Activated CD4-positive, alpha-beta T cell treated with anti-CD3 and anti-CD28 coated beads, Interleukin-2, amount 50 U/mL, for 16 hours (primary cell): Measurements from ENCODE around the gene NHERF1.

Experiments
- DNase-seq: peaks from one replicate; pipeline ENCODE4 v3.0.0-alpha.2; 2020

Gene NHERF1

DNA sequence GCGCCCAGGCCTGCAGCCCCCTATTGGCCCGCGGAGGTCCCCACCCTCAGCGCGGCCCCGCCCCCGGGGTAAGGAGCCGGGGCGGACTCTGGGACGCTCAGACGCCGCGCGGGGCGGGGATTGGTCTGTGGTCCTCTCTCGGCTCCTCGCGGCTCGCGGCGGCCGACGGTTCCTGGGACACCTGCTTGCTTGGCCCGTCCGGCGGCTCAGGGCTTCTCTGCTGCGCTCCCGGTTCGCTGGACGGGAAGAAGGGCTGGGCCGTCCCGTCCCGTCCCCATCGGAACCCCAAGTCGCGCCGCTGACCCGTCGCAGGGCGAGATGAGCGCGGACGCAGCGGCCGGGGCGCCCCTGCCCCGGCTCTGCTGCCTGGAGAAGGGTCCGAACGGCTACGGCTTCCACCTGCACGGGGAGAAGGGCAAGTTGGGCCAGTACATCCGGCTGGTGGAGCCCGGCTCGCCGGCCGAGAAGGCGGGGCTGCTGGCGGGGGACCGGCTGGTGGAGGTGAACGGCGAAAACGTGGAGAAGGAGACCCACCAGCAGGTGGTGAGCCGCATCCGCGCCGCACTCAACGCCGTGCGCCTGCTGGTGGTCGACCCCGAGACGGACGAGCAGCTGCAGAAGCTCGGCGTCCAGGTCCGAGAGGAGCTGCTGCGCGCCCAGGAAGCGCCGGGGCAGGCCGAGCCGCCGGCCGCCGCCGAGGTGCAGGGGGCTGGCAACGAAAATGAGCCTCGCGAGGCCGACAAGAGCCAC, at the start of gene NHERF1:
Gene NHERF1, plus strand, starts transcription at position 100 of the 750 bp plus-strand sequence. Its CDS starts 219 bp downstream, at position 319.
- peak; percentile 95 for DNase-seq

DNA sequence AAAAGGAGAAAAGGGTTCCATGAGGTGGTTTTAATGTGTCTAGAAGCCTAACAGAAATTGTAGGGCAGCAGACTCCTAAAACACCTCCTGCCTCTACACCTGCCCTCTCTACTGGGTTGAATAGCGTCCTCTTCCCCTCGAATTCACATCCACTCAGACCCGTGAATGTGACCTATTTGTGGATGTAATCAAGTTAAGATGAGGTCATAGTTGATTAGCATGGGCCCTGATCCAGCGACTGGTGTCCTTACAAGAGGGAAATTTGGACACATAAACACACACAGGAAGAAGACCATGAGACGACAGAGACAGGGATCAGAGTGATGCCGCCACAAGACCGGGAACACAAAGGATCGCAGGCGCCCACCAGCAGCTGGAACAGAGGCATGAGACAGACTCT, 49.2 kb upstream of the NHERF1 start:
- no peak for DNase-seq

DNA sequence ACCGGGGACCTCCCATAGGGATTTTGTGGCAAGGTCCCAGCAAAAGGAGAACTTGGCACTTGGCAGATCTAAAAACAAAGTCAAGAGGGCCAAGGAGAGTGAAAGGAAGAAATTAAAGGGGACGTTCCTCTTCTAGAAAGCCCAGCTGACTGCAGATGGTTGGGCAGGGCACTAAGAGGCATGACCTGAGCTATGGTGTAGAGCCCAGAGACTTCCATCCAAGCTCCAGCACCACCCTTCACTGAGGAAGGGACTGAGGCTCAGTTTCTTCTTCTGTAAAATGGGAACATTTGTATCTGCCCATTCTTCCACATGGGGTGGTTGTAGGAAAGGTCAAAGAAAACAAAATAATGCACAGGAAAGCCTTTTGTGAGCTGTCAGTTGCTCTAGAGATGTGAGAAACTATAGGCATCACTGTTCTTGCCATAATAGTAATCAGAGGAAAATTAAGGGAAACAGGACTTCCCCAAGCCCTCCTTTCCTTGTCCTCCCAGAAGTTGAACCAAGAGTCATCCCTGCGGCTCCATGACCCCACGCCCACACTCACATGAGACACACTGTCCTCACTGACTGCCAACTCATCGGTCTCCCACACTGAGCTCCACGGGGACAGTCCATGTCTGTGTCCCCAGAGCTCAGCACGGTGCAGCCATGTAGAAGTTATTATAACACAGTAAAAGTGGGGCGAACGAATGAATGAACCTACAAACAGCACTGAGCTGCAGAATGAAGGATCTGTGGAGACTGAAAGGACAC, 46.1 kb upstream of the NHERF1 start:
- no peak for DNase-seq

DNA sequence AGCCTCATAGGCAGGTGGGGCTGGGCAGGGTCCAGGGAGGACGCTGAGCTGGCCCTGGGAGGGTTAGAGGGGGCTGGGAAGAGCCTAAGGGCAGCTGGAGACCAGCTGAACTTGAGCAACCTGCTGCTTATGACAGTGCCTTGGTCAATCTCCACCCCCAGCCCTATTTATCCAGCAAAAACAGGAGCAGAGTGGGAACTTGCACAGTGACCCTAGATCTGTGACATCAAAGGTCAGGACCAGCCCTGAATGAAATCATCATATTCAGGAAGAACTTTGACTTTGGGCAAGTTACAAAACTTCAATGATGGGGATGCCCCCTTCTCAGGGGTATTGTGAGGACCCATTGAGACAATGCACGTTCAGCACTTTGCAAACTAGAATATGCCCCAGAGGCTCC, 45.1 kb upstream of the NHERF1 start:
- no peak for DNase-seq

DNA sequence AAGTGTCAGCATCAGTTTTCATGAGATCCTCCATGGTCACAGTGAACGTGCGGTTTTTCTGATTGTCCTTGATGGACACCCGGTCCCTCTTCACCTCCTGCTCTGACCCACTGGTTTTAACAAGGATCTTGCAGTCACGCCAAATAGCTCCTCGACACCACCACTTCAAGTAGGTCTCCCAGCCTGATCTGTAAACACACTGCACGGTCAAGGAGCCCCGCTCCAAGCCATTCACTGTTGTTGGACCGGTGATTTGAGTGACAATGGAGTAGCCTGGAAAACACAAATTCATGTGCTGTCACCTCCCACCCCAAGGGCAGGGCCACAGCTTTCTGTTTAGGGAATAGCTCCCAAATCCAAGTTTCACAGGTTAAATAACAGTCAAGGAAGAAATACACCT, 43.9 kb upstream of the NHERF1 start:
- DNase-seq = no peak

DNA sequence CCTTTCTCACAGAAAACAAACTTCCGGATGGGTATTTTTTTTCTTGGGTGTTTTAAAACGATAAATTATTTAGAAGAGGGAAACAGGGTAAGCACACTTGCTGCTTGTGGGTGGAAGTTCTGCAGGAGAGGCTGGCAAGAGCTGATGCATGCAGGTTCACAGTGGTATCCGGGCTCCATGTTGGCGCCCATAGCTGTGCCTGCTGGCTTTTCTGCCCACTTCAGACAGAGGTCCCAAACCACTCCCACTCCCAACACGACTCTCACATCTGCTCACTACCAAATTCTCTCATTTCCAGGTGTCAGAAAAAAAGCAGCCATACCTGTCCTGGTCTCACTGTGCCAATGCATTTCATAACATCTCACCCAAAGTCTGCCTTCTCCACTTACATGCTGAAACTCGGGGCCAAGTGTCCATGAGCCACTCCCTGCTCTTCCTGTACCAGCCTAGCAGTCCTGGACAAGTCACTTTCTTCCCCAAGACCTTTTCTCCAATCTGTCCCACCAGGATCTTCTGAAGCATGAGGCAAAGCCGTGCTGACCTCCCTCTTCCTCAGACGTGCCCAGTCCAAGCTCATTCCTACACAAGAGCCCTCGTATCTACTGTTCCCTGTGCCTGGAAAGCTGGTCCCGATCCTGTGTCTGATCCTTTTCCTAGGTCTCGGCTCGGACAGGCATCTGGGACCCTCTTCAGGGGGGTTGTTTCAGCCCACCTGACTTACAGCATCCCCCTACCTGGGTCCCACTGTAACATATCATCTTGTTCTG, 37.2 kb upstream of the NHERF1 start:
- DNase-seq = no peak

DNA sequence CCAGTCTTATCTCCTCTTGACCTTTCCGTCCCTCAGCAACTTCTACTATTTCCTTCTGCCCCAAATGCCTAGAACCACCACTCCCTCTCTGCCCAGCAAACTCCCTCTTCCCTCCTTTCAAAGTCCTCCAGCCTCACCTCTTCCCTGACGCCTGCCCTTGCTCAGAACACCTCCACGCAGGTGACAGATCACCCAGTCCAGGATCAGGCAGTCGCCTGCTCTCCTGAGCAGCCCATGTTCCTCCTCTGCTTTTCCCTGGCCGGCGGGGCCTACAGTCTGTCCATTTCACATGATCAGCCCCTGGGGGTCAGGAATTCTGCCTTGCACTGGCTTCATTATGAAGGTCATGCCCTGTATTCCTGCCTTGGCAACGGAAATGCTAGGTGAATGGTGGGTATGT, 36.1 kb upstream of the NHERF1 start:
- no peak for DNase-seq

DNA sequence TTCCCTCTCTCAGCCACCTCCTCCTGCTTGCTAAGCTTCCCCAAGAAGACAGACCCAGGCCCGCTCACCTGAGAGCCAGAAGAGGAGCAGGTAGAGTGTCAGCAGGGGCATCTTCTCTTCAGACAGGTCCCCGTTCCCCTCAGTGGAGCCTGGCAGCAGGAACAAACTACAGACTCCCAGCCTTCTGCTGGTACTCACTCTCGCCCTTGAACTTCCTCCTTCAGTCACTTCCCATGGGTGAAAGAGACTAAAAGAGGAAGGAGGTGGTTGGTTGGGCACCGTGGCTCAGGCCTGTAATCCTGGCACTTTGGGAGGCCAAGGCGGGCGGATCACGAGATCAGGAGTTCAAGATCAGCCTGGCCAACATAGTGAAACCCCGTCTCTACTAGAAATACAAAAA, 35.7 kb upstream of the NHERF1 start, which contains the start of gene CD300LF:
Gene CD300LF, minus strand, starts transcription at position 168 of the 400 bp plus-strand sequence. Its CDS starts 57 bp downstream, at position 111.
- DNase-seq = no peak

DNA sequence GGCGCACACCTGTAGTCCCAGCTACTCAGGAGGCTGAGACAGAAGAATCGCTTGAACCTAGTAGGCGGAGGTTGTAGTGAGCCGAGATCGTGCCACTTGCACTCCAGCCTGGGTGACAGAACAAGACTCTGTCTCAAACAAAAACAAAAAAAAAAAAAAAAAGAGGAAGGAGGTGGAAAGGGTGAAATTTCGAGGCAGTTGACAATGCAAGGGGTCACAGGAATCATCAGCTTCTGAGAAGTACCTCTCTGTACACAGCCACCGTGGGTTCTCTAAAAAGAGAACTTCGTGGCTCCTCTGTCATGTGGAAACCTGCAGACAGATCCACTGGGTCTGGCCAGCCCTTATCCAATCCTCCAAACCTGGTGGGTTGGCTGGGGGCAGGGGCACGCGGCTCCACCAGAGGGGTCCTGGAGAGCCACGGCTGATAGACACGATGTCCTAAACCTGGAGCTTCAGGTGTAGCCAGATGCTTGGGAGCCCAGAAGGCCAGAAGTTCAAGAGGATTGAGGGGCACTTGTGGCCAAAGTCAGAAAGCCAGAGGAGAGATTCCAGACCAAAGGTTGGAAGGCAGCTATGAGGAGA, 35.2 kb upstream of the NHERF1 start:
- DNase-seq = no peak

DNA sequence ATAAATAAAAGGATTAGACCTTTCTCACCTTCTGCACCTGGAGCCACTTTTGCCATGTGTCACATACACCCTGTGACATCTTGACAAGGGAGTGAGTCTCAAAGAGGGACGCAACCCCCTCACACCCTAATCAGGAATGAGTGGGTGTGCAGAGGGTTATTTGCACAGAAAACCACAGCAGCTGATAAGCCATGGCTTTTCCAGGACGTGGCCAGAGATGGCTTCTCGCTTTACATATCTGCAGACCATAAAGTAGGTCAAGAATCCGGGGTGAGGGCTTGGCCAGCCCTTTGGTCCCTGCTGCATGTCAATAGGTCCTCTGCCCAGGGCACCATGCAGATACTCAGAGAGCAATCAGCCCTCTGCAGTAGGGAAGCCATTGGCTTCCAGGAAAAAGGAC, 33.3 kb upstream of the NHERF1 start:
- DNase-seq = no peak

DNA sequence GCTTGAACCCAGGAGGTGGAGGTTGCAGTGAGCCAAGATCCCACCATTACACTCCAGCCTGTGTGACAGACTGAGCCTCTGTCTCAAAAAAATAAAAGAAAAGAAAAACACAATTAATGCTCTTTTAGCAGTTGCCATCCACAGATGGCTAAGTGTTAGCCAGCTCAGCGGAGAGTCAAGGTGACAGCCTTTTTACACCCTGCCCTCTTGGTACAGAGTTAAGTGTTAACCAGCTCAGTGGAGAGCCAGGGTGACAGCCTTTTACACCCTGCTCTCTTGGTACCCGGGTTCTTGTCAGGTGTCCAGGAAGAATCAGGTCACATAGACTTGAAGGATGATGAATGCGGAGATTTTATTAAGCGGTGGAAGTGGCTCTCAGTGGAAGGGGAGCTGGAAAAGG, 27.9 kb upstream of the NHERF1 start:
- DNase-seq = no peak

DNA sequence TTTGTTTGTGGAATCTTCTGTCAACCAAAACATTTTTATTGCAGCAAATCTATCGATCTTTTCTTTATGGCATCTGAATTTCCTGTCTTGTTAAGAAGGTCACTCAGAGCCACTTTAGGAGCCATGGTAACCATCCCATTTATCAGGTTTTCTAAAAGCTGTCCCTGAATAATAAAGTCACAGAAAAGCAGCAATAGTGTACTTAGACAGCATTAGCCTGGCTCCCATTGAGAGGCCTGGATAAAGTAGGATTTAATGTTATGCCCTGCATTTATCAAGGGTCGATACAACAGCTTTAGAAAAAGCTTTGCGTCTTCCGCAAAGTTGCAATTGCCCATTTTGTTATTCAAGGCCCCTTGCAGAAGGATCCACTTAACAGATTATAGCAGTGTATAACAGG, 25.6 kb upstream of the NHERF1 start:
- no peak for DNase-seq

DNA sequence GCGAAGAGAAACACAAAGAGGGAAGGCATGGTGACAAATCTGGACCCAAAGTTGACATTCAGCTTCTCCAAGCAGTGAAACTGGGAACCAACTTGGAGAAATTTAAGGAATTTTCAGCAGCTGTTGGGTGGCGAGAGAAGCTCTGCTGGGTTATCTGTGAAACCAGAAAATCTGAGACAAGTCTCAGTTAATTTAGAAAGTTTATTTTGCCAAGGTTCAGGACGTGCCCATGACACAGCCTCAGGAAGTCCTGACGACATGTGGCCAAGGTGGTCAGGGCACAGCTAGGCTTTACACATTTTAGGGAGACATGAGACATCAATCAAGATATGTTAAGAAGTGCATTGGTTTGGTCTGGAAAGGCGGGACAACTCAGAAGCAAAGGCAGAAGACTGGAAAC, 24.5 kb upstream of the NHERF1 start:
- DNase-seq = no peak

DNA sequence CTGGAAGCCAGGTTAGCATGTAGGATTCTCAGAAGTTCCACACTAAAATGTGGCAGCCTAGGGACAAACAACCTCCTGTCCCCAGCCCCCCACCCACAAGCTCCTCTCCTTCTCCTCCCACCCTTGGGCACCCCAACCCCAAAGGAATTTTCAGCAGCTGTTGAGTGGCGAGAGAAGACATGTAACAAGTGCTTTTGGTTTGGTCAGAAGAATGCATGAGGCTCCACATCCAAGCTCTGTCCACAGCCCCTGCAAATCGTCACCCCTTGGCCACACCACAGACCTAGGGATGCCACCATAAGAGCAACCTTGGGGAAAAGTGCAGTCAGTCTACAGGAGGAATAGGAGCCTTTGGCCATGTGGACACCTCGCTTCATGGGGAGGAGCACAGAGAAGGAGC, 23.3 kb upstream of the NHERF1 start:
- DNase-seq = no peak

DNA sequence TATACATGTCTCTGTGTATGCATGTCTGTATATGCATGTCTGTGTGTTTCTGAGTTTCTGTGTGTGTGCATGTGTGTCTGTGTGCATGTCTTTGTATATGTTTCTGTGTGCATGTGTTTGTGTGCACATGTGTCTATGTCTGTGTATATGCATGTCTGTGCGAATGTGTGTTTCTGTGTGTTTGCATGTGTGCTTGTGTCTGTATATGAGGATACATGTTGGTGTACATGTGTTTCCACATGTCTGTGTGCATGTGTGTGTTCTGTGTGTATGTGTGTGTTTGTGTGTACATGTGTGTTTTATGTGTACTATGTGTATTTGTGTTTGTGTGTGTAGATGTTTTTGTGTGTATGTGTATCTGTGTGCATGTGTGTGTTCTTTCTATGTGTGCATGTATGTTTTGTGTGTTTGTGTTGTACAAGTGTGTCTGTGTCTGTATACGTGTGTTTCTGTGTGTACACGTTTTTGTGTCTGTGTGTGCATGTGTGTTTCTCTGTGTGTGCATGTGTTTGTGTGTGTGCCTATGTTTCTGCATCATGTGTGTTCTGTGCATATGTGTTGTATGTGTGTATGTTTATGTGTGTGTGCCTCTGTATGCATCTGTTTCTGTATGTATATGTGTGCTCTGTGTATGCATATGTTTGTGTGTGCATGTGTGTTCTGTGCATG, 20.3 kb upstream of the NHERF1 start:
- no peak for DNase-seq

DNA sequence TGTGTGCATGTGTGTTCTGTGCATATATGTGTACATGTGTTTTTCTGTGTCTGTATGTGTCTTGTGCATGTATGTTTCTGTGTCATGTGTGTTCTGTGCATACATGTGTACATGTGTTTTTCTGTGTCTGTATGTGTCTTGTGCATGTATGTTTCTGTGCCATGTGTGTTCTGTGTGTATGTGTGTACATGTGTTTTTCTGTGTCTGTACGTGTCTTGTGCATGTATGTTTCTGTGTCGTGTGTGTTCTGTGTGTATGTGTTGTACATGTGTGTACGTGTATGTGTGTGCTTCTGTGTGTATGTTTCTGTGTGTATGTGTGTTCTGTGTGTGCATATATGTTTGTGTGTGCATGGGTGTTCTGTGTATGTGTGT, 19.7 kb upstream of the NHERF1 start:
- DNase-seq = no peak

DNA sequence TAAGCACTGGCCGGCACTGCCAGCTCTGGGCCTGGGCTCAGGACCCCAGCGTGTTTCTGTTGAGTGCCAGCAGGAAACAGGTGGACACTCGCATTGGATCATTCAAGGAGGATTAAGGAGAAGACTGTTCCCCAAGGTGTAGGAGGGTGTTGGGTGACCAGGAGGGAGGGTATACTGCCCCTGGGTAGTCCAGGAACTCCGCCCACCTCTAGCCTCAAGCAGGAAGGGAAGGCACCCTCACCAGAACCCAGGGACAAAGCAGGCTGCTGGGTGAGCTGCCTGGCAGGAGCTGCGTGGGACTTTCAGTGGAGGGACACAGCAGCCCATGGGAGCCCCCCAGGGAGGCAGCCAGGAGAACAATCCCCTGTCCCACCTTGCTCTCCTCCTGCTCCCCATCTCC, 19.1 kb upstream of the NHERF1 start:
- DNase-seq = no peak

DNA sequence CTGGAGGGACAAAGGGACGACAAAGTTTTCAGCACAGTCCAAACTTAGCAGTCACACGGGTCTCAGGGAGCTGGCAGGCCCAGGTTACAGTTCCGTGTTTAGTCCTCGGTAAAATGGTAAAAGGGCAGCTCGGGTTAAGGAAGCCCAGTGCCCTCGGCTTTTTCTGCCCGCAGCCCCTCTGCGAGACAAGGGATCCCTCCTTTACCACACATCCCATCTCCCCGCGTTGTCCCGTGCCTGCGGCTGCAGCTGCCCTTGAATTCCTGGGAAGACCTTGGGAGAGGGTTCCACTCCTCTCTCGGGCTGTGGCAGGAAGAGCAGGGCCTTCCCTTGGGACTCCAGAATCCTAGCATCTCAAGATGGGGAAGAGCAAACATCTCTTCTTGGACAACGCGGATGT, 18.6 kb upstream of the NHERF1 start:
- no peak for DNase-seq

DNA sequence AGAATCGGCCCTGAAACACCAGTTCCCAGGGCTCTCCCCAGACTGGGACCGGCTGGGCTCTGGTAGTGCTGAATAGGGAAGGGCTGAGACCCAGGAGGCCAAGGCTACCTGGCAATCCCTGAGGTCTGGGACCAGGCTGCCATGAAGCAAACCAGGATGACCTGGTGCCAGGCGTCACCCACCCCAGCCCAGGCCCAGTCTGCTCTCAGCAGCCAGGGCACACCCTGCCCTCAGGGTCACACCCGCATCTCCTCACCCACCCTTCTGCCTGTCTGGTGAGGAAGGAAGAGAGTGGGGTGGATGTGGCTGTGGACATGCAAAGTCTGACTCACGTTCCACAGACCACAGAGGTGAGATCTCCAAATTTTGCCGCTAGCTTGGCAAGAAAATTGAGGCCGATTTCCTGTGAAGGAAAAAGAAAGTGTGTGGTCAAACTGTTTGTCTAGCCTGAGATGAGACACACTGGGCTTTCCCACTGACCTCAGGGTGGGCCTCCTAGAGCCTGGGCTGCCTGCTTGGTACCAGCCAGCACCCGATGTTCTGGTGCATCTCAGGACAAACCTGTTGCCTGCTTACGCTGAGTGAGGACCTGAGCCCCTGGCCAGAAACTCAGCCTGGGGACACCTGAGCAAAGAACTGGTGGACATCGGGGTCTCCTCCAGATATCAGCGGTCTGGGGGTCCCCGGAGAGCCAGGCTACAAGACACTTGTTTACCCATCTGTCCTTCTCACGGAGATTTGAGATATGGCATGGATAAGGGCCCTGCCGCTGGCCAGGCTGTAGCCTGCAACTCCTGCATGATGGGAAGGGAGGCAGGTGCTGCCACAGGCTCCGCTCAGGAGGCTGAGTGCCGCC, 17.7 kb upstream of the NHERF1 start:
- peak; percentile 84 for DNase-seq

DNA sequence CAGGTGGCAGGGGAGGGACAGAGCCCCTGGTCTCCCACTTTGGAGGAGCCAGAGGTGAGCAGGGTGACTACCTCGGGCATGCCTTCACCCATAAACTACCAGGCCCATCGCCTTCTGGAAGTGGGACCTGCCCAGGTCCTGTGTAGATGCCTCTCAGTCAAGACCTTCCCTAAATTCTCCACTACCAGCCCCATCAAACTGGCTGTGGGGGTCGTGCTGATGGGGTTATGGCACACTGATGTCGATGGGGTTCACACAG, 17.2 kb upstream of the NHERF1 start:
- no peak for DNase-seq

DNA sequence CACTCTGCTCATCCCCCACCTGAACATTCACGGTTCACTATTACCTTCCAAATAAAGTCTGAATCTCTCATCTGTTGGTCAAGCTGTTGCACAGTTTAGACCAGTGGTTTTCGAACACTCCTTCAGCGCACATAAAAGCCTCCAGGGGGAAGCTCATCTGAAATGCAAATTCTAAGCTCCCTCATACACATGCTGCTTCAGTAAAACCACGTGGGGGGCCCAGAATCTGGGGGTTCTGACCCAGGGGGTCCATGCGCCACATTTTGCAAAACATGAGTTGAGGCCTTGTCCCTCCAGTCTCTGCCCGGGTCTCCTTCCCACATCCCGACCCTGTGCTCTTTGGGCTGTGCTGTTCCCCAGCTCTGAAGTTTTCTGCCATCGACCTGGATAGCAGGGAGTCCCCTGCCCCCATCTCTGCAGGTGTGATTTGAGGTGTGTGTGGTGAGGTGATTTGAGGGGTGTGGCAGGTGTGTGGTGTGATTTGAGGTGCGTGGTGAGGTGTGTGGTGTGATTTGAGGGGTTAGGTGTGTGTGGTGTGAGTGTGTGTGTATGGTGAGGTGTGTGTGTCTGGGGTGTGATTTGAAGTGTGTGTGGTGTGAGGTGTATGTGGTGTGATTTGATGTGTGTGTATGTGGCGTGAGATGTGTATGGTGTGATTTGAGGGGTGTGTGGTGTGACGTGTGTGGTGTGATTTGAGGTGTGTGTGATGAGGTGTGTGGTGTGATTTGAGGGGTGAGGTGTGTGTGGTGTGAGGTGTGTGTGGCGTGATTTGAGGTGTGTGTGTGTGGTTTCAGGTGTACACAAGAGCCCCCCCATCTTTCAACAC, 16.2 kb upstream of the NHERF1 start:
- DNase-seq = no peak
